Upper lobe of right lung (tissue), 1 donor: ENCODE data around the gene ATF6. TPM values are rescaled to one million over a fixed set of nuclear protein-coding genes. Genes with fewer than 3 reads are reported as not detected.
A peak's percentile ranks its signal among the peaks of the same experiment; 100 is the strongest.

ENCODE experiments used
- ATAC-seq: fragments of 200-7000 bp; cut with Tn5 transposase; one replicate; pipeline ENCODE4 v1.9.1; 2020; ENCODE audit warnings: mild to moderate bottlenecking, moderate library complexity
- DNase-seq: peaks from one replicate; pipeline ENCODE4 v3.0.0-alpha.2; 2020
- H3K27ac ChIP-seq: fragments of 200-600 bp; one replicate; pipeline ENCODE4 v1.8.0; 2022
- H3K27me3 ChIP-seq: fragments of 200-600 bp; one replicate; pipeline ENCODE4 v1.8.0; 2022; ENCODE audit warnings: mild to moderate bottlenecking
- H3K36me3 ChIP-seq: fragments of 200-600 bp; one replicate; pipeline ENCODE4 v1.8.0; 2022
- H3K4me1 ChIP-seq: fragments of 200-600 bp; one replicate; pipeline ENCODE4 v1.8.0; 2022
- H3K4me3 ChIP-seq: fragments of 200-600 bp; one replicate; pipeline ENCODE4 v1.8.0; 2022; ENCODE audit warnings: mild to moderate bottlenecking
- H3K9me3 ChIP-seq: fragments of 200-600 bp; one replicate; pipeline ENCODE4 v1.8.0; 2022
- intact Hi-C: fragments of 100-400 bp; cut with DNase I; formaldehyde crosslinking; loops from one replicate; pipeline ENCODE4 v1.11.0; 2022
- long read RNA-seq: library from polyadenylated mRNA; unstranded; transcript quantifications from one replicate; pipeline ENCODE4 v2.0.0, GENCODE V29; 2021
- total RNA-seq: library from RNA; stranded (reverse); fragmentation: NEBNext Ultra II Directional; extraction: Animal tissue kit (Norgen Biotek cat#: 25700); gene quantifications from one replicate; pipeline ENCODE4 v1.2.1, GENCODE V29; 2021
- TF ChIP-seq, protein P1 (sequence below): fragments of 200-600 bp; IDR thresholded peaks from one replicate; pipeline ENCODE4 v1.8.0; 2022; ENCODE audit warnings: antibody characterized with exemption
- donor health status: DM: no; HTN: yes; CAD: no; lungs with severe emphysema.

The ATF6 gene
- total RNA-seq: 32.0 TPM
- long read RNA-seq, full-length matches to known transcripts: 52 of 74 reads
- long read RNA-seq, partial matches to known transcripts: 3 of 74 reads
- long read RNA-seq, other reads (novel, unspliced or antisense): 19 of 74 reads

GRCh38 chr1:161766102-161766981 lies at the start of gene ATF6:
TSS of gene ATF6 (plus strand) at chr1:161766320. CDS start at chr1:161766361, 41 bp downstream.
- TF ChIP-seq, protein P1, sequence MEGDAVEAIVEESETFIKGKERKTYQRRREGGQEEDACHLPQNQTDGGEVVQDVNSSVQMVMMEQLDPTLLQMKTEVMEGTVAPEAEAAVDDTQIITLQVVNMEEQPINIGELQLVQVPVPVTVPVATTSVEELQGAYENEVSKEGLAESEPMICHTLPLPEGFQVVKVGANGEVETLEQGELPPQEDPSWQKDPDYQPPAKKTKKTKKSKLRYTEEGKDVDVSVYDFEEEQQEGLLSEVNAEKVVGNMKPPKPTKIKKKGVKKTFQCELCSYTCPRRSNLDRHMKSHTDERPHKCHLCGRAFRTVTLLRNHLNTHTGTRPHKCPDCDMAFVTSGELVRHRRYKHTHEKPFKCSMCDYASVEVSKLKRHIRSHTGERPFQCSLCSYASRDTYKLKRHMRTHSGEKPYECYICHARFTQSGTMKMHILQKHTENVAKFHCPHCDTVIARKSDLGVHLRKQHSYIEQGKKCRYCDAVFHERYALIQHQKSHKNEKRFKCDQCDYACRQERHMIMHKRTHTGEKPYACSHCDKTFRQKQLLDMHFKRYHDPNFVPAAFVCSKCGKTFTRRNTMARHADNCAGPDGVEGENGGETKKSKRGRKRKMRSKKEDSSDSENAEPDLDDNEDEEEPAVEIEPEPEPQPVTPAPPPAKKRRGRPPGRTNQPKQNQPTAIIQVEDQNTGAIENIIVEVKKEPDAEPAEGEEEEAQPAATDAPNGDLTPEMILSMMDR: no peak
- peak within 1 kb of the TSS; percentile 78 for H3K4me3 ChIP-seq
- intact Hi-C loops: no loop called here
- peak within 1 kb of the TSS; percentile 85 for H3K27ac ChIP-seq
- no peaks in the 10 kb centered on the region for H3K36me3 ChIP-seq
- ATAC-seq (peak; percentile 97), DNase-seq (peak; percentile 92)
- peaks cover 21% of the 10 kb centered on the region for H3K4me1 ChIP-seq
- H3K9me3 ChIP-seq: no peaks in the 10 kb centered on the region
- no peaks in the 10 kb centered on the region for H3K27me3 ChIP-seq

- TF ChIP-seq, protein P1: no peak
- no peak overlapping the region for H3K27ac ChIP-seq
- H3K36me3 ChIP-seq: no peaks in the 10 kb centered on the region
- no peak overlapping the region for H3K4me3 ChIP-seq
- no peaks in the 10 kb centered on the region for H3K4me1 ChIP-seq
- intact Hi-C loops: no loop called here
- no peaks in the 10 kb centered on the region for H3K27me3 ChIP-seq
- ATAC-seq: peak; percentile 34
- H3K9me3 ChIP-seq: no peaks in the 10 kb centered on the region
- no peak for DNase-seq
Measured at GRCh38 chr1:161718559-161719324, 47.4 kb upstream of the ATF6 start.

GRCh38 chr1:161719325-161719611 lies 46.9 kb upstream of the ATF6 start:
- no peaks in the 10 kb centered on the region for H3K36me3 ChIP-seq

GRCh38 chr1:161720422-161720821 lies 45.7 kb upstream of the ATF6 start:
- Histone ChIP-seq H3K4me3 (no peak overlapping the region), H3K36me3 (no peaks in the 10 kb centered on the region), H3K27ac (no peak overlapping the region), H3K4me1 (no peaks in the 10 kb centered on the region), H3K27me3 (no peaks in the 10 kb centered on the region), H3K9me3 (no peaks in the 10 kb centered on the region)
- intact Hi-C loops: no loop called here
- TF ChIP-seq, protein P1: no peak
- no peak for ATAC-seq
- DNase-seq: no peak

More at GRCh38 chr1:161719325-161719611, 46.9 kb upstream of the ATF6 start:
- H3K9me3 ChIP-seq: no peaks in the 10 kb centered on the region
- H3K4me3 ChIP-seq: no peak overlapping the region
- DNase-seq (no peak), ATAC-seq (no peak)
- no peaks in the 10 kb centered on the region for H3K4me1 ChIP-seq
- intact Hi-C loops: no loop called here
- TF ChIP-seq, protein P1: no peak
- no peak overlapping the region for H3K27ac ChIP-seq
- H3K27me3 ChIP-seq: no peaks in the 10 kb centered on the region

GRCh38 chr1:161720956-161721737 lies 45.0 kb upstream of the ATF6 start, which contains the start of gene FCRLB:
TSS of gene FCRLB (plus strand) at chr1:161721544. CDS start at chr1:161722673, 1,129 bp downstream.
- TF ChIP-seq, protein P1: no peak
- Histone ChIP-seq H3K27ac (no peak within 1 kb of the TSS), H3K9me3 (no peaks in the 10 kb centered on the region), H3K4me3 (no peak within 1 kb of the TSS), H3K36me3 (no peaks in the 10 kb centered on the region), H3K27me3 (no peaks in the 10 kb centered on the region), H3K4me1 (peaks cover 5% of the 10 kb centered on the region)
- no peak for ATAC-seq
- DNase-seq: no peak
- intact Hi-C loops: no loop called here
